Mesendoderm (in vitro differentiated cells): ENCODE data around the gene ABCB4.

Experiments used
- DNase-seq: peaks from one replicate; pipeline ENCODE4 v3.0.0; 2013
- H2AK5ac ChIP-seq: 2 replicates; pipeline ENCODE4 v1.6.1; 2013; ENCODE audit warnings: low read length, inconsistent platforms
- H2BK120ac ChIP-seq: 2 replicates; pipeline ENCODE4 v1.6.1; 2013; ENCODE audit warnings: low read depth, mild to moderate bottlenecking, low read length, moderate library complexity, mixed read lengths
- H2BK15ac ChIP-seq: replicated peaks from 2 replicates; pipeline ENCODE4 v1.6.1; 2013; ENCODE audit warnings: low read depth, mild to moderate bottlenecking, moderate library complexity
- H2BK5ac ChIP-seq: 2 replicates; pipeline ENCODE4 v1.6.1; 2013; ENCODE audit warnings: low read length, inconsistent platforms
- H3K18ac ChIP-seq: 2 replicates; pipeline ENCODE4 v1.6.1; 2013; ENCODE audit warnings: mild to moderate bottlenecking, low read length, mixed read lengths
- H3K23ac ChIP-seq: one replicate; pipeline ENCODE4 v1.6.1; 2013; ENCODE audit warnings: low read length
- H3K27ac ChIP-seq: 2 replicates; pipeline ENCODE4 v1.5.1; 2013; ENCODE audit warnings: low read depth, mild to moderate bottlenecking, inconsistent platforms, low read length, moderate library complexity
- H3K27me3 ChIP-seq: 2 replicates; pipeline ENCODE4 v1.6.1; 2013; ENCODE audit warnings: low read length, control low read depth, mild to moderate bottlenecking, inconsistent platforms; ENCODE audit not compliant: insufficient read depth, poor library complexity
- H3K36me3 ChIP-seq: 2 replicates; pipeline ENCODE4 v1.6.1; 2013; ENCODE audit warnings: low read length, inconsistent platforms; ENCODE audit not compliant: control insufficient read depth, insufficient read depth
- H3K4ac ChIP-seq: one replicate; pipeline ENCODE4 v1.6.1; 2013; ENCODE audit warnings: low read depth, mild to moderate bottlenecking, low read length, moderate library complexity
- H3K4me1 ChIP-seq: 2 replicates; pipeline ENCODE4 v1.6.1; 2013; ENCODE audit warnings: low read depth, low read length, inconsistent platforms; ENCODE audit not compliant: control insufficient read depth
- H3K4me2 ChIP-seq: 2 replicates; pipeline ENCODE4 v1.6.1; 2013; ENCODE audit warnings: low read length
- H3K4me3 ChIP-seq: 2 replicates; pipeline ENCODE4 v1.5.1; 2013; ENCODE audit warnings: mild to moderate bottlenecking, low read length
- H3K56ac ChIP-seq: one replicate; pipeline ENCODE4 v1.6.1; 2013; ENCODE audit warnings: low read length
- H3K79me1 ChIP-seq: 2 replicates; pipeline ENCODE4 v1.6.1; 2013; ENCODE audit warnings: low read length, inconsistent platforms
- H3K79me2 ChIP-seq: 2 replicates; pipeline ENCODE4 v1.6.1; 2013; ENCODE audit warnings: mild to moderate bottlenecking, low read length; ENCODE audit not compliant: control insufficient read depth, insufficient read depth
- H3K9ac ChIP-seq: 2 replicates; pipeline ENCODE4 v1.6.1; 2013; ENCODE audit warnings: low read length, inconsistent platforms
- H4K5ac ChIP-seq: one replicate; pipeline ENCODE4 v1.6.1; 2013; ENCODE audit warnings: low read length
- H4K8ac ChIP-seq: one replicate; pipeline ENCODE4 v1.6.1; 2013; ENCODE audit warnings: low read depth, mild to moderate bottlenecking, control low read depth, low read length, moderate library complexity
- WGBS: extraction: QIAGEN DNeasy Blood & Tissue Kit; methylation state at CpG from one replicate; pipeline ENCODE4 v1.1.7; 2013; ENCODE audit warnings: low lambda C conversion rate, missing lambda C conversion rate; ENCODE audit not compliant: insufficient coverage; ENCODE audit errors: extremely low coverage; 5-methylcytosine and 5-hydroxymethylcytosine counted together

The ABCB4 gene

GRCh38 chr7:87375662-87376435 lies 99.6 kb downstream of the ABCB4 start:
- no peak overlapping the region for H3K9ac ChIP-seq
- no peak overlapping the region for H3K56ac ChIP-seq
- no peaks in the 10 kb centered on the region for H3K27me3 ChIP-seq
- H2BK15ac ChIP-seq, result no peak overlapping the region
- H3K4me3 ChIP-seq, result no peak overlapping the region
- no peak overlapping the region for H2BK120ac ChIP-seq
- no peak overlapping the region for H2BK5ac ChIP-seq
- H4K5ac ChIP-seq, result no peak overlapping the region
- whole genome bisulfite sequencing, result no CpG with 5 or more reads among the region's 5 CpGs
- no peak overlapping the region for H3K18ac ChIP-seq
- no peak overlapping the region for H3K23ac ChIP-seq
- no peak overlapping the region for H3K4ac ChIP-seq
- H3K4me1 ChIP-seq, result no peaks in the 10 kb centered on the region
- no peaks in the 10 kb centered on the region for H3K79me2 ChIP-seq
- H2AK5ac ChIP-seq, result no peak overlapping the region
- no peaks in the 10 kb centered on the region for H3K79me1 ChIP-seq
- H3K36me3 ChIP-seq, result no peaks in the 10 kb centered on the region
- no peak overlapping the region for H4K8ac ChIP-seq
- no peak for DNase-seq
- no peak overlapping the region for H3K27ac ChIP-seq
- H3K4me2 ChIP-seq, result no peak overlapping the region

GRCh38 chr7:87370660-87371180 lies 104.8 kb downstream of the ABCB4 start:
- no CpG with 5 or more reads among the region's 1 CpG for WGBS
- Histone ChIP-seq H4K8ac (no peak overlapping the region), H3K4me3 (no peak overlapping the region), H3K79me1 (no peaks in the 10 kb centered on the region), H3K79me2 (no peaks in the 10 kb centered on the region), H3K36me3 (no peaks in the 10 kb centered on the region), H3K56ac (no peak overlapping the region), H2BK120ac (no peak overlapping the region), H3K4me2 (no peak overlapping the region), H3K23ac (no peak overlapping the region), H3K27me3 (no peaks in the 10 kb centered on the region), H2AK5ac (no peak overlapping the region), H2BK15ac (no peak overlapping the region), H3K27ac (no peak overlapping the region), H3K4me1 (no peaks in the 10 kb centered on the region), H4K5ac (no peak overlapping the region), H3K18ac (no peak overlapping the region), H3K4ac (no peak overlapping the region), H2BK5ac (no peak overlapping the region), H3K9ac (no peak overlapping the region)
- DNase-seq, result no peak

- H4K8ac ChIP-seq, result no peak overlapping the region
- no peak overlapping the region for H2BK120ac ChIP-seq
- no peak overlapping the region for H3K18ac ChIP-seq
- no peaks in the 10 kb centered on the region for H3K36me3 ChIP-seq
- H3K79me1 ChIP-seq, result no peaks in the 10 kb centered on the region
- DNase-seq, result no peak
- no peak overlapping the region for H3K4me3 ChIP-seq
- no peak overlapping the region for H2BK15ac ChIP-seq
- H3K9ac ChIP-seq, result no peak overlapping the region
- no peak overlapping the region for H3K56ac ChIP-seq
- H3K4me2 ChIP-seq, result no peak overlapping the region
- no peak overlapping the region for H2BK5ac ChIP-seq
- H4K5ac ChIP-seq, result no peak overlapping the region
- no peak overlapping the region for H3K27ac ChIP-seq
- H3K23ac ChIP-seq, result no peak overlapping the region
- no peak overlapping the region for H2AK5ac ChIP-seq
- no CpG with 5 or more reads among the region's 4 CpGs for WGBS
- no peaks in the 10 kb centered on the region for H3K4me1 ChIP-seq
- no peaks in the 10 kb centered on the region for H3K27me3 ChIP-seq
- H3K79me2 ChIP-seq, result no peaks in the 10 kb centered on the region
- H3K4ac ChIP-seq, result no peak overlapping the region
These were observed 106.3 kb downstream of the ABCB4 start for GRCh38 chr7:87369216-87369615.

GRCh38 chr7:87364246-87364645 lies 111.2 kb downstream of the ABCB4 start:
- Histone ChIP-seq H3K79me1 (no peaks in the 10 kb centered on the region), H3K56ac (no peak overlapping the region), H3K36me3 (no peaks in the 10 kb centered on the region), H3K4me2 (no peak overlapping the region), H2BK5ac (no peak overlapping the region), H3K23ac (no peak overlapping the region), H3K9ac (no peak overlapping the region), H2BK120ac (no peak overlapping the region), H4K5ac (no peak overlapping the region), H3K4me3 (no peak overlapping the region), H3K18ac (no peak overlapping the region), H2AK5ac (no peak overlapping the region), H4K8ac (no peak overlapping the region), H3K27ac (no peak overlapping the region), H2BK15ac (no peak overlapping the region), H3K4ac (no peak overlapping the region), H3K27me3 (no peaks in the 10 kb centered on the region), H3K4me1 (no peaks in the 10 kb centered on the region), H3K79me2 (no peaks in the 10 kb centered on the region)
- no peak for DNase-seq

- no peaks in the 10 kb centered on the region for H3K36me3 ChIP-seq
- no peaks in the 10 kb centered on the region for H3K27me3 ChIP-seq
- no peak overlapping the region for H3K18ac ChIP-seq
- H3K4me3 ChIP-seq, result no peak overlapping the region
- H2BK15ac ChIP-seq, result no peak overlapping the region
- WGBS, result no CpG with 5 or more reads among the region's 1 CpG
- no peak overlapping the region for H4K8ac ChIP-seq
- no peak overlapping the region for H3K56ac ChIP-seq
- DNase-seq, result no peak
- H3K4ac ChIP-seq, result no peak overlapping the region
- no peaks in the 10 kb centered on the region for H3K4me1 ChIP-seq
- no peak overlapping the region for H2AK5ac ChIP-seq
- no peaks in the 10 kb centered on the region for H3K79me2 ChIP-seq
- no peak overlapping the region for H4K5ac ChIP-seq
- no peak overlapping the region for H3K23ac ChIP-seq
- no peak overlapping the region for H2BK120ac ChIP-seq
- H3K27ac ChIP-seq, result no peak overlapping the region
- no peak overlapping the region for H3K4me2 ChIP-seq
- H3K79me1 ChIP-seq, result no peaks in the 10 kb centered on the region
- no peak overlapping the region for H2BK5ac ChIP-seq
- no peak overlapping the region for H3K9ac ChIP-seq
These were observed 112.1 kb downstream of the ABCB4 start for GRCh38 chr7:87363342-87363741.

GRCh38 chr7:87361320-87361719 lies 114.2 kb downstream of the ABCB4 start:
- Histone ChIP-seq H2AK5ac (no peak overlapping the region), H3K9ac (no peak overlapping the region), H3K27ac (no peak overlapping the region), H3K79me1 (no peaks in the 10 kb centered on the region), H3K36me3 (no peaks in the 10 kb centered on the region), H3K79me2 (no peaks in the 10 kb centered on the region), H2BK5ac (no peak overlapping the region), H2BK120ac (no peak overlapping the region), H3K56ac (no peak overlapping the region), H4K8ac (no peak overlapping the region), H3K27me3 (no peaks in the 10 kb centered on the region), H3K4ac (no peak overlapping the region), H3K4me2 (no peak overlapping the region), H3K18ac (no peak overlapping the region), H3K23ac (no peak overlapping the region), H4K5ac (no peak overlapping the region), H3K4me3 (no peak overlapping the region), H2BK15ac (no peak overlapping the region), H3K4me1 (no peaks in the 10 kb centered on the region)
- no peak for DNase-seq
- no CpG with 5 or more reads among the region's 2 CpGs for WGBS
